HCT116 (cell line): ENCODE results near the gene KCNC3. TPM values are rescaled to one million over a fixed set of nuclear protein-coding genes. Genes with fewer than 3 reads are reported as not detected.

ENCODE experiments used
- ATAC-seq: fragments of 200-7000 bp; cut with Tn5 transposase; 2 replicates; pipeline ENCODE4 v1.9.1; 2020; ENCODE audit warnings: mild to moderate bottlenecking, moderate library complexity
- BruUV-seq: library from RNA; stranded (reverse); fragments of 400-500 nt; replicated peaks from 2 replicates; lab custom pipeline; 2021; lab: Mats Ljungman, UMichigan
- CTCF ChIA-PET: fragments of 300-600 bp; sonication (Branson Sonifier 250); formaldehyde crosslinking; loops from one replicate; lab custom pipeline; 2021; ENCODE audit warnings: antibody characterized with exemption; lab: Charles Lee
- POLR2A ChIA-PET: fragments of 300-600, 350-600 bp; sonication (Branson Sonifier 250); formaldehyde crosslinking; loops from one replicate; lab custom pipeline; 2021; ENCODE audit warnings: antibody characterized with exemption; lab: Charles Lee
- RAD21 ChIA-PET, 2 experiments: fragments of 300-600 bp; sonication (Branson Sonifier 250); formaldehyde crosslinking; loops; one replicate each; lab custom pipeline; 2023; ENCODE audit warnings: low total read pairs in 2 of 2; ENCODE audit not compliant: uncharacterized antibody in 2 of 2, unreplicated experiment in 2 of 2, low non-redundant PET in 1 of 2; lab: Charles Lee
- DNase-seq: peaks from one replicate; pipeline ENCODE4 v3.0.0-alpha.2; 2010; ENCODE audit warnings: low read depth, low spot score
- H2AFZ ChIP-seq: fragments of 200-600 bp; shearing (Covaris generic), sonication (generic); 2 replicates; pipeline ENCODE4 v1.6.1; 2017; ENCODE audit warnings: low read depth, mixed run types, mixed read lengths, antibody characterized with exemption, low read length; ENCODE audit not compliant: poor library complexity, severe bottlenecking
- H3K27ac ChIP-seq: 2 replicates; pipeline ENCODE4 v1.5.1; 2012; ENCODE audit warnings: low read depth, low read length
- H3K27me3 ChIP-seq: fragments of 200-600 bp; sonication (generic); 2 replicates; pipeline ENCODE4 v1.6.1; 2016; ENCODE audit warnings: mixed run types, low read length, mixed read lengths; ENCODE audit not compliant: insufficient read depth
- H3K36me3 ChIP-seq, 2 experiments: fragments of 200-500 bp in 1 of 2; fragments of 200-600 bp in 1 of 2; sonication (Bioruptor generic) in 1 of 2; sonication (generic) in 1 of 2; 2 replicates each; pipeline versions ENCODE4 v1.5.1 to v1.6.1; 2014 to 2016; ENCODE audit warnings: low read length in 2 of 2, inconsistent platforms in 1 of 2, mixed read lengths in 1 of 2, mixed run types in 1 of 2; ENCODE audit not compliant: insufficient read depth in 2 of 2, control insufficient read depth in 1 of 2
- H3K4me1 ChIP-seq, 2 experiments: fragments of 200-600 bp in 1 of 2; sonication (generic) in 1 of 2; 2 replicates each; pipeline versions ENCODE4 v1.5.1 to v1.6.1; 2012 to 2017; ENCODE audit warnings: low read length in 2 of 2, inconsistent platforms in 1 of 2, mild to moderate bottlenecking in 1 of 2, mixed read lengths in 1 of 2, mixed run types in 1 of 2, moderate library complexity in 1 of 2; ENCODE audit not compliant: insufficient read depth in 2 of 2, control insufficient read depth in 1 of 2
- H3K4me2 ChIP-seq: fragments of 200-600 bp; sonication (generic); 2 replicates; pipeline ENCODE4 v1.6.1; 2017; ENCODE audit warnings: mixed run types, low read length, mixed read lengths
- H3K4me3 ChIP-seq, 2 experiments: fragments of 200-600 bp in 1 of 2; sonication (generic) in 1 of 2; replicated peaks in 1 of 2; 2 replicates each; pipeline ENCODE4 v1.5.1; 2011 to 2016; ENCODE audit warnings: low read length in 2 of 2, control low read depth in 1 of 2, low read depth in 1 of 2, mild to moderate bottlenecking in 1 of 2, mixed read lengths in 1 of 2, mixed run types in 1 of 2
- H3K79me2 ChIP-seq: fragments of 200-600 bp; sonication (generic); 2 replicates; pipeline ENCODE4 v1.6.1; 2017; ENCODE audit warnings: mild to moderate bottlenecking, mixed run types, low read length, moderate library complexity, mixed read lengths; ENCODE audit not compliant: insufficient read depth
- H3K9ac ChIP-seq: fragments of 200-600 bp; sonication (generic); 2 replicates; pipeline ENCODE4 v1.6.1; 2016; ENCODE audit warnings: low read length, mixed read lengths
- H3K9me2 ChIP-seq: fragments of 200-600 bp; sonication (generic), shearing (Covaris generic); 2 replicates; pipeline ENCODE4 v1.6.1; 2017; ENCODE audit warnings: mixed run types, mild to moderate bottlenecking, moderate library complexity; ENCODE audit not compliant: insufficient read depth
- H3K9me3 ChIP-seq, 2 experiments: fragments of 200-500 bp in 1 of 2; fragments of 200-600 bp in 1 of 2; sonication (Bioruptor generic) in 1 of 2; sonication (generic) in 1 of 2; 2 replicates each; pipeline ENCODE4 v1.6.1; 2014 to 2017; ENCODE audit warnings: low read length in 2 of 2, mixed read lengths in 2 of 2, inconsistent platforms in 1 of 2, low read depth in 1 of 2, mild to moderate bottlenecking in 1 of 2, mixed run types in 1 of 2, moderate library complexity in 1 of 2; ENCODE audit not compliant: control insufficient read depth in 1 of 2, insufficient read depth in 1 of 2
- H4K20me1 ChIP-seq: fragments of 200-600 bp; sonication (generic), shearing (Covaris generic); 2 replicates; pipeline ENCODE4 v1.6.1; 2017; ENCODE audit warnings: mixed run types, mild to moderate bottlenecking, moderate library complexity; ENCODE audit not compliant: insufficient read depth
- CBX3 ChIP-seq: IDR thresholded peaks from 2 replicates; pipeline ENCODE4 v1.6.1; 2012; ENCODE audit warnings: low read depth
- ELF1 ChIP-seq: IDR thresholded peaks from 2 replicates; pipeline ENCODE4 v1.6.1; 2012; ENCODE audit warnings: low read depth, borderline replicate concordance
- EZH2phosphoT487 ChIP-seq: fragments of 200-600 bp; IDR thresholded peaks from 2 replicates; pipeline ENCODE4 v1.6.1; 2018; ENCODE audit warnings: antibody characterized with exemption, borderline replicate concordance
- FOSL1 ChIP-seq: IDR thresholded peaks from 2 replicates; pipeline ENCODE4 v1.6.1; 2012; ENCODE audit warnings: low read depth
- JUND ChIP-seq: IDR thresholded peaks from 2 replicates; pipeline ENCODE4 v1.6.1; 2012
- RAD21 ChIP-seq: IDR thresholded peaks from 2 replicates; pipeline ENCODE4 v1.6.1; 2012; ENCODE audit warnings: low read depth, mild to moderate bottlenecking
- SRF ChIP-seq: IDR thresholded peaks from 2 replicates; pipeline ENCODE4 v1.6.1; 2012; ENCODE audit warnings: low read depth
- YY1 ChIP-seq: IDR thresholded peaks from 2 replicates; pipeline ENCODE4 v1.6.1; 2011; ENCODE audit warnings: low read length, low read depth, moderate library complexity, mild to moderate bottlenecking; ENCODE audit not compliant: insufficient replicate concordance; ENCODE audit errors: extremely low read depth
- ZFX ChIP-seq: fragments of 450-650 bp; IDR thresholded peaks from 2 replicates; pipeline ENCODE4 v1.6.1; 2017
- intact Hi-C: fragments of 100-400 bp; cut with micrococcal nuclease; formaldehyde crosslinking; loops from 2 replicates; pipeline ENCODE4 v1.10.0; 2022
- total RNA-seq: library from RNA; stranded (reverse); gene quantifications from one replicate; pipeline ENCODE4 v1.2.1, GENCODE V29; 2021; ENCODE audit not compliant: unreplicated experiment
- TF ChIP-seq, protein P1 (sequence below): IDR thresholded peaks from 2 replicates; pipeline ENCODE4 v1.6.1; 2012; ENCODE audit warnings: low read depth
- TF ChIP-seq, protein P2 (sequence below), 3 experiments: fragments of 200-600 bp in 1 of 3; sonication (generic) in 1 of 3; IDR thresholded peaks in 2 of 3; conservative IDR thresholded peaks in 1 of 3; 2 replicates each; pipeline ENCODE4 v1.5.1; 2012 to 2017; ENCODE audit warnings: low read depth in 2 of 3, low read length in 2 of 3, antibody characterized with exemption in 1 of 3, borderline replicate concordance in 1 of 3, control low read depth in 1 of 3, mild to moderate bottlenecking in 1 of 3, mixed read lengths in 1 of 3, mixed run types in 1 of 3, moderate library complexity in 1 of 3; ENCODE audit not compliant: insufficient read depth in 1 of 3
- TF ChIP-seq, protein P3 (sequence below): IDR thresholded peaks from 2 replicates; pipeline ENCODE4 v1.6.1; 2011; ENCODE audit warnings: mild to moderate bottlenecking, low read length, moderate library complexity; ENCODE audit not compliant: insufficient replicate concordance; ENCODE audit errors: extremely low read depth

Gene KCNC3
- total RNA-seq, 1 experiment from 2014 or later, result 6.9 TPM

DNA sequence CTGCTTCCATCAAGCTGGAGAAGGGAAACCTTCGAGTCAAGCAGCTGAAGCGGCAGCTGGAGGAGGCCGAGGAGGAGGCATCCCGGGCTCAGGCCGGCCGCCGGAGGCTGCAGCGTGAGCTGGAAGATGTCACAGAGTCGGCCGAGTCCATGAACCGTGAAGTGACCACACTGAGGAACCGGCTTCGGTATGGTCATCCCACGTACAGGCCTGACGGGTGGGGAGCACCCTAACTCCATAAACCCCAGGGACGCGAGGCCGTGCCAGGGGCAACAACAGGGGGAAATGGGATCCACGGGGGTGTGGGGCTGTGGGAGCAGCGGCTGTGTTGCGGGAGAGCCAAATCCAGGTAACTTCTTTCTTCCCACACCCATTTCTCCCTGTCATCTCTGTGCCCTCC, 20.2 kb downstream of the KCNC3 start:
- no peak overlapping the region for H3K4me2 ChIP-seq
- H3K79me2 ChIP-seq, result no peaks in the 10 kb centered on the region
- ATAC-seq, result no peak
- TF ChIP-seq JUND (no peak), EZH2phosphoT487 (no peak), ZFX (no peak), RAD21 (no peak), ELF1 (no peak), CBX3 (no peak), SRF (no peak), FOSL1 (no peak), YY1 (no peak)
- TF ChIP-seq, protein P1, sequence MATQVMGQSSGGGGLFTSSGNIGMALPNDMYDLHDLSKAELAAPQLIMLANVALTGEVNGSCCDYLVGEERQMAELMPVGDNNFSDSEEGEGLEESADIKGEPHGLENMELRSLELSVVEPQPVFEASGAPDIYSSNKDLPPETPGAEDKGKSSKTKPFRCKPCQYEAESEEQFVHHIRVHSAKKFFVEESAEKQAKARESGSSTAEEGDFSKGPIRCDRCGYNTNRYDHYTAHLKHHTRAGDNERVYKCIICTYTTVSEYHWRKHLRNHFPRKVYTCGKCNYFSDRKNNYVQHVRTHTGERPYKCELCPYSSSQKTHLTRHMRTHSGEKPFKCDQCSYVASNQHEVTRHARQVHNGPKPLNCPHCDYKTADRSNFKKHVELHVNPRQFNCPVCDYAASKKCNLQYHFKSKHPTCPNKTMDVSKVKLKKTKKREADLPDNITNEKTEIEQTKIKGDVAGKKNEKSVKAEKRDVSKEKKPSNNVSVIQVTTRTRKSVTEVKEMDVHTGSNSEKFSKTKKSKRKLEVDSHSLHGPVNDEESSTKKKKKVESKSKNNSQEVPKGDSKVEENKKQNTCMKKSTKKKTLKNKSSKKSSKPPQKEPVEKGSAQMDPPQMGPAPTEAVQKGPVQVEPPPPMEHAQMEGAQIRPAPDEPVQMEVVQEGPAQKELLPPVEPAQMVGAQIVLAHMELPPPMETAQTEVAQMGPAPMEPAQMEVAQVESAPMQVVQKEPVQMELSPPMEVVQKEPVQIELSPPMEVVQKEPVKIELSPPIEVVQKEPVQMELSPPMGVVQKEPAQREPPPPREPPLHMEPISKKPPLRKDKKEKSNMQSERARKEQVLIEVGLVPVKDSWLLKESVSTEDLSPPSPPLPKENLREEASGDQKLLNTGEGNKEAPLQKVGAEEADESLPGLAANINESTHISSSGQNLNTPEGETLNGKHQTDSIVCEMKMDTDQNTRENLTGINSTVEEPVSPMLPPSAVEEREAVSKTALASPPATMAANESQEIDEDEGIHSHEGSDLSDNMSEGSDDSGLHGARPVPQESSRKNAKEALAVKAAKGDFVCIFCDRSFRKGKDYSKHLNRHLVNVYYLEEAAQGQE, result no peak
- TF ChIP-seq, protein P2, sequence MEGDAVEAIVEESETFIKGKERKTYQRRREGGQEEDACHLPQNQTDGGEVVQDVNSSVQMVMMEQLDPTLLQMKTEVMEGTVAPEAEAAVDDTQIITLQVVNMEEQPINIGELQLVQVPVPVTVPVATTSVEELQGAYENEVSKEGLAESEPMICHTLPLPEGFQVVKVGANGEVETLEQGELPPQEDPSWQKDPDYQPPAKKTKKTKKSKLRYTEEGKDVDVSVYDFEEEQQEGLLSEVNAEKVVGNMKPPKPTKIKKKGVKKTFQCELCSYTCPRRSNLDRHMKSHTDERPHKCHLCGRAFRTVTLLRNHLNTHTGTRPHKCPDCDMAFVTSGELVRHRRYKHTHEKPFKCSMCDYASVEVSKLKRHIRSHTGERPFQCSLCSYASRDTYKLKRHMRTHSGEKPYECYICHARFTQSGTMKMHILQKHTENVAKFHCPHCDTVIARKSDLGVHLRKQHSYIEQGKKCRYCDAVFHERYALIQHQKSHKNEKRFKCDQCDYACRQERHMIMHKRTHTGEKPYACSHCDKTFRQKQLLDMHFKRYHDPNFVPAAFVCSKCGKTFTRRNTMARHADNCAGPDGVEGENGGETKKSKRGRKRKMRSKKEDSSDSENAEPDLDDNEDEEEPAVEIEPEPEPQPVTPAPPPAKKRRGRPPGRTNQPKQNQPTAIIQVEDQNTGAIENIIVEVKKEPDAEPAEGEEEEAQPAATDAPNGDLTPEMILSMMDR (IDR thresholded peaks at IDR 0.05 in 2 of 3, conservative IDR thresholded peaks at IDR 0.05 in 1 of 3; ENCODE audit: borderline replicate concordance in 1 of 3, insufficient read depth in 1 of 3, low read depth in 2 of 3, low read length in 2 of 3), result no peak
- TF ChIP-seq, protein P3, sequence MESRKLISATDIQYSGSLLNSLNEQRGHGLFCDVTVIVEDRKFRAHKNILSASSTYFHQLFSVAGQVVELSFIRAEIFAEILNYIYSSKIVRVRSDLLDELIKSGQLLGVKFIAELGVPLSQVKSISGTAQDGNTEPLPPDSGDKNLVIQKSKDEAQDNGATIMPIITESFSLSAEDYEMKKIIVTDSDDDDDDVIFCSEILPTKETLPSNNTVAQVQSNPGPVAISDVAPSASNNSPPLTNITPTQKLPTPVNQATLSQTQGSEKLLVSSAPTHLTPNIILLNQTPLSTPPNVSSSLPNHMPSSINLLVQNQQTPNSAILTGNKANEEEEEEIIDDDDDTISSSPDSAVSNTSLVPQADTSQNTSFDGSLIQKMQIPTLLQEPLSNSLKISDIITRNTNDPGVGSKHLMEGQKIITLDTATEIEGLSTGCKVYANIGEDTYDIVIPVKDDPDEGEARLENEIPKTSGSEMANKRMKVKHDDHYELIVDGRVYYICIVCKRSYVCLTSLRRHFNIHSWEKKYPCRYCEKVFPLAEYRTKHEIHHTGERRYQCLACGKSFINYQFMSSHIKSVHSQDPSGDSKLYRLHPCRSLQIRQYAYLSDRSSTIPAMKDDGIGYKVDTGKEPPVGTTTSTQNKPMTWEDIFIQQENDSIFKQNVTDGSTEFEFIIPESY, result no peak
- no peak overlapping the region for H3K4me3 ChIP-seq
- no TSS peak for BruUV-seq
- H3K27ac ChIP-seq, result no peak overlapping the region
- no peaks in the 10 kb centered on the region for H3K27me3 ChIP-seq
- RAD21 ChIA-PET, result no interaction called here
- no peaks in the 10 kb centered on the region for H3K9me2 ChIP-seq
- H3K9ac ChIP-seq, result no peak overlapping the region
- H3K9me3 ChIP-seq, result no peaks in the 10 kb centered on the region
- H3K4me1 ChIP-seq, result no peaks in the 10 kb centered on the region
- intact Hi-C loops, result no loop called here
- no peaks in the 10 kb centered on the region for H4K20me1 ChIP-seq
- H2AFZ ChIP-seq, result no peak overlapping the region
- no peaks in the 10 kb centered on the region for H3K36me3 ChIP-seq
- CTCF ChIA-PET, result no interaction called here
- POLR2A ChIA-PET, result no interaction called here
- no peak for DNase-seq
